Measurements from ENCODE around the gene SUSD2. TPM values are rescaled to one million over a fixed set of nuclear protein-coding genes. Genes with fewer than 3 reads are reported as not detected.

Gene SUSD2
- total RNA-seq, 4 donors from 2014 or later: 3.3 to 10.0 (median 4.2) TPM

DNA sequence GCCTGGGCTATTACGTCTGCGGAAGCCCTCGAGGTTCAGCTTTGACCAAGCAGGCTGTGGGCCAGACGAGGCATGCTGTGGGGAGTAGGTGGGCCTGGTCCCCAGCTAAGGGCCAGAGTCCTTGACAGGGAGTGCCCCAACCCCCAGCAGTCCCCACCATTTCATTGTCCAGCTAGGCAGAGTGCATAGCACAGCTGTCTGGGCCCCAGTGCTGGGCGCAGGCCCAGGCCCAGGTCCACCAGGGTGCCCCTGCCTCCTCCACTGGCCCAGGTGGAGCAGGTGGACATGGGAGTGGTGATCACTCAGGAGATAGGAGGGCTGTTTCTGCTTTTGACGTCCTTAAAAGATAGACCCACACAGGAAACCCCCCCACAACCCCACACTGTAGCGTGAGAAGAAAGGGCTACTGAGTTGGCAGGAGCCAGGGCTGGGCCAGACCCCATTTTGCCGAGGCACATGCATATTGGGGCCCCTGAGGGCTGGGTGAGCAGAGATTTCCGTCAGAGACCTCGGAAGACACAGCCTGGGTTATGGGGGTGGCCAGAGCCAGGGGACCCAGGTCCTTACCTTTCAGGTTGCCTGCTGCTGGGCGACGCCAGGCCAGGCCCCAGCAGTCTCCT is 11.7 kb upstream of the SUSD2 start:
- intact Hi-C loops (cut with DNase I): no loop called here
- TF ChIP-seq POLR2AphosphoS5 (IDR thresholded peaks at IDR 0.05) (no peak), POLR2A (IDR thresholded peaks at IDR 0.05; ENCODE audit: low read depth) (no peak), EP300 (IDR thresholded peaks at IDR 0.05) (no peak)
- TF ChIP-seq, protein P1, sequence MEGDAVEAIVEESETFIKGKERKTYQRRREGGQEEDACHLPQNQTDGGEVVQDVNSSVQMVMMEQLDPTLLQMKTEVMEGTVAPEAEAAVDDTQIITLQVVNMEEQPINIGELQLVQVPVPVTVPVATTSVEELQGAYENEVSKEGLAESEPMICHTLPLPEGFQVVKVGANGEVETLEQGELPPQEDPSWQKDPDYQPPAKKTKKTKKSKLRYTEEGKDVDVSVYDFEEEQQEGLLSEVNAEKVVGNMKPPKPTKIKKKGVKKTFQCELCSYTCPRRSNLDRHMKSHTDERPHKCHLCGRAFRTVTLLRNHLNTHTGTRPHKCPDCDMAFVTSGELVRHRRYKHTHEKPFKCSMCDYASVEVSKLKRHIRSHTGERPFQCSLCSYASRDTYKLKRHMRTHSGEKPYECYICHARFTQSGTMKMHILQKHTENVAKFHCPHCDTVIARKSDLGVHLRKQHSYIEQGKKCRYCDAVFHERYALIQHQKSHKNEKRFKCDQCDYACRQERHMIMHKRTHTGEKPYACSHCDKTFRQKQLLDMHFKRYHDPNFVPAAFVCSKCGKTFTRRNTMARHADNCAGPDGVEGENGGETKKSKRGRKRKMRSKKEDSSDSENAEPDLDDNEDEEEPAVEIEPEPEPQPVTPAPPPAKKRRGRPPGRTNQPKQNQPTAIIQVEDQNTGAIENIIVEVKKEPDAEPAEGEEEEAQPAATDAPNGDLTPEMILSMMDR (IDR thresholded peaks at IDR 0.05): no peak
- Histone ChIP-seq H3K36me3 (peaks cover 52 to 97% (median 84%) of the 10 kb centered on the region in 4 donors), H3K9me3 (no peaks in the 10 kb centered on the region), H3K27me3 (no peaks in the 10 kb centered on the region), H3K4me1 (peaks cover 12 to 46% (median 22%) of the 10 kb centered on the region in 4 donors), H3K27ac (replicated peaks in 1 of 4) (peak overlapping the region; percentile 44 to 55 (median 52)), H3K4me3 (no peak overlapping the region)
- DNase-seq (ENCODE audit: extremely low spot score): no peak
- 89% methylated on average over 10 of the region's 12 CpGs for WGBS

- H3K9me3 ChIP-seq: no peaks in the 10 kb centered on the region
- no peak for DNase-seq (ENCODE audit: extremely low spot score)
- peak overlapping the region; percentile 44 to 55 (median 52) for H3K27ac ChIP-seq (replicated peaks in 1 of 4)
- no peak overlapping the region for H3K4me3 ChIP-seq
- TF ChIP-seq, protein P1 (IDR thresholded peaks at IDR 0.05): no peak
- TF ChIP-seq POLR2A (IDR thresholded peaks at IDR 0.05; ENCODE audit: low read depth) (no peak), EP300 (IDR thresholded peaks at IDR 0.05) (no peak), POLR2AphosphoS5 (IDR thresholded peaks at IDR 0.05) (no peak)
- WGBS: 86% methylated on average over 7 of the region's 12 CpGs
- intact Hi-C loops (cut with DNase I): no loop called here
- H3K4me1 ChIP-seq: peaks cover 12 to 46% (median 22%) of the 10 kb centered on the region in 4 donors
- H3K36me3 ChIP-seq: peaks cover 51 to 91% (median 79%) of the 10 kb centered on the region in 4 donors
- H3K27me3 ChIP-seq: no peaks in the 10 kb centered on the region
These were observed 11.1 kb upstream of the SUSD2 start for GRCh38 chr22:24170188-24170587.

- TF ChIP-seq EP300 (IDR thresholded peaks at IDR 0.05) (no peak), POLR2A (IDR thresholded peaks at IDR 0.05; ENCODE audit: low read depth) (no peak), POLR2AphosphoS5 (IDR thresholded peaks at IDR 0.05) (no peak)
- TF ChIP-seq, protein P1 (IDR thresholded peaks at IDR 0.05): no peak
- WGBS: 60% methylated on average over 1 of the region's 5 CpGs
- peaks cover 47 to 90% (median 78%) of the 10 kb centered on the region in 4 donors for H3K36me3 ChIP-seq
- intact Hi-C loops (cut with DNase I): no loop called here
- no peaks in the 10 kb centered on the region for H3K9me3 ChIP-seq
- no peak for DNase-seq (ENCODE audit: extremely low spot score)
- peaks cover 14 to 46% (median 26%) of the 10 kb centered on the region in 4 donors for H3K4me1 ChIP-seq
- H3K27ac ChIP-seq (replicated peaks in 1 of 4): peak overlapping the region; percentile 44 to 55 (median 52)
- H3K27me3 ChIP-seq: no peaks in the 10 kb centered on the region
- no peak overlapping the region for H3K4me3 ChIP-seq
These were observed 10.7 kb upstream of the SUSD2 start for GRCh38 chr22:24170632-24171031.

- Histone ChIP-seq H3K27me3 (no peaks in the 10 kb centered on the region), H3K4me3 (no peak overlapping the region), H3K4me1 (peaks cover 24 to 54% (median 38%) of the 10 kb centered on the region in 4 donors), H3K27ac (replicated peaks in 1 of 4) (peak overlapping the region; percentile 21 to 84 (median 42)), H3K9me3 (no peaks in the 10 kb centered on the region), H3K36me3 (peaks cover 36 to 90% (median 78%) of the 10 kb centered on the region in 4 donors)
- no peak for TF ChIP-seq EP300 (IDR thresholded peaks at IDR 0.05)
- no peak for TF ChIP-seq POLR2A (IDR thresholded peaks at IDR 0.05; ENCODE audit: low read depth)
- no peak for TF ChIP-seq POLR2AphosphoS5 (IDR thresholded peaks at IDR 0.05)
- TF ChIP-seq, protein P1 (IDR thresholded peaks at IDR 0.05): no peak
- WGBS: 91% methylated on average over 10 of the region's 12 CpGs
- no peak for DNase-seq (ENCODE audit: extremely low spot score)
- intact Hi-C loops (cut with DNase I): no loop called here
These were observed 9.5 kb upstream of the SUSD2 start for GRCh38 chr22:24171822-24172221.
